ENCODE data around the gene THOC2. TPM values are rescaled to one million over a fixed set of nuclear protein-coding genes. Genes with fewer than 3 reads are reported as not detected.
"Not testable (repeated sequence)": the region's sequence is repeated elsewhere in the genome, so short reads cannot be mapped to it uniquely, and the experiment has no call there.

THOC2 gene, protein sequence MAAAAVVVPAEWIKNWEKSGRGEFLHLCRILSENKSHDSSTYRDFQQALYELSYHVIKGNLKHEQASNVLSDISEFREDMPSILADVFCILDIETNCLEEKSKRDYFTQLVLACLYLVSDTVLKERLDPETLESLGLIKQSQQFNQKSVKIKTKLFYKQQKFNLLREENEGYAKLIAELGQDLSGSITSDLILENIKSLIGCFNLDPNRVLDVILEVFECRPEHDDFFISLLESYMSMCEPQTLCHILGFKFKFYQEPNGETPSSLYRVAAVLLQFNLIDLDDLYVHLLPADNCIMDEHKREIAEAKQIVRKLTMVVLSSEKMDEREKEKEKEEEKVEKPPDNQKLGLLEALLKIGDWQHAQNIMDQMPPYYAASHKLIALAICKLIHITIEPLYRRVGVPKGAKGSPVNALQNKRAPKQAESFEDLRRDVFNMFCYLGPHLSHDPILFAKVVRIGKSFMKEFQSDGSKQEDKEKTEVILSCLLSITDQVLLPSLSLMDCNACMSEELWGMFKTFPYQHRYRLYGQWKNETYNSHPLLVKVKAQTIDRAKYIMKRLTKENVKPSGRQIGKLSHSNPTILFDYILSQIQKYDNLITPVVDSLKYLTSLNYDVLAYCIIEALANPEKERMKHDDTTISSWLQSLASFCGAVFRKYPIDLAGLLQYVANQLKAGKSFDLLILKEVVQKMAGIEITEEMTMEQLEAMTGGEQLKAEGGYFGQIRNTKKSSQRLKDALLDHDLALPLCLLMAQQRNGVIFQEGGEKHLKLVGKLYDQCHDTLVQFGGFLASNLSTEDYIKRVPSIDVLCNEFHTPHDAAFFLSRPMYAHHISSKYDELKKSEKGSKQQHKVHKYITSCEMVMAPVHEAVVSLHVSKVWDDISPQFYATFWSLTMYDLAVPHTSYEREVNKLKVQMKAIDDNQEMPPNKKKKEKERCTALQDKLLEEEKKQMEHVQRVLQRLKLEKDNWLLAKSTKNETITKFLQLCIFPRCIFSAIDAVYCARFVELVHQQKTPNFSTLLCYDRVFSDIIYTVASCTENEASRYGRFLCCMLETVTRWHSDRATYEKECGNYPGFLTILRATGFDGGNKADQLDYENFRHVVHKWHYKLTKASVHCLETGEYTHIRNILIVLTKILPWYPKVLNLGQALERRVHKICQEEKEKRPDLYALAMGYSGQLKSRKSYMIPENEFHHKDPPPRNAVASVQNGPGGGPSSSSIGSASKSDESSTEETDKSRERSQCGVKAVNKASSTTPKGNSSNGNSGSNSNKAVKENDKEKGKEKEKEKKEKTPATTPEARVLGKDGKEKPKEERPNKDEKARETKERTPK (N-terminal part only)
- total RNA-seq (2014; rRNA removed; shearing (Covaris generic)) (73.8 and 101 TPM in 2 replicates), total RNA-seq (2022) (97.3 and 99.1 TPM in 2 replicates), Bru-seq, nascent RNA (percentile 89 among the genes with signal in this experiment), BruChase-seq, experiment 1, labeled RNA remaining after a 6-hour chase (percentile 89 among the genes with signal in this experiment), BruChase-seq, experiment 2, labeled RNA remaining after a 2-hour chase (percentile 88 among the genes with signal in this experiment)
- long read RNA-seq, full-length matches to known transcripts = 17 of 150 reads
- long read RNA-seq, partial matches to known transcripts = 80 of 150 reads
- long read RNA-seq, other reads (novel, unspliced or antisense) = 53 of 150 reads

DNA sequence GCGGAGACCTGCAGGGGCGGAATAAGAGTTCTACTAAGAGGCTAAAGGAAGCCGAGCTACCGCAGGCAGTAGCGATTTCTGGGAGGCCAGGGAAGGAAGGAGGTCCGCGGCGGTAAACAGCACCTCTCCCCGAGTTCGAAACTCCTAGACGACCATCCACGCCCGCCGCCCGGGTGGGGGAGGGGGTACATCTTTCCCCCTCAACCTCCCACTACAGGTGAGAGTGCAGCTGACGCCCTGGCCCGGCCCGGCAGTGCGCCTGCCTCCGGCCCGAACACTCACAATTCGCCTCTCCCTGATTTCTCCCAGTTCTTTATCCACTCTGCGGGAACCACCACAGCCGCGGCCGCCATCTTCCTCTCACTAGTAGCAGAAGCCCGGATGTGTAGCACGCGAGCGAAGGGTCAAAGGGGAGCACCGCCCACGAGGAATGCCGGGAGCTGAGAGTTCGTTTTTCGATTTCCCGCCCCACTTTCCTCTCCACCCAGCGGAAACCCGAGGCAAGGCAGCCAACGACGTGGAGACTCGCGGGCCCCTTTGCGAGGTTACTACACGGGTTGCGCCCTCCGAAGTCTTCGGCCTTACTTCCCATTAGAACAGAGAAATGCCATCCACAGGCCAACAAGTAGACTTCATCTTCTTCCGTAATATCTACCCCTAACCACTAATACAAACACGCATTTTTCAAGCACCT, at the start of gene THOC2:
Gene THOC2 (minus strand): TSS at position 383 of the 694 bp plus-strand sequence. CDS start 30 bp downstream, at position 353.
- Histone ChIP-seq H3K9me3 (ENCODE audit: low read length) (no peaks in the 10 kb centered on the region), H3K79me2 (ENCODE audit: insufficient read depth, low read depth, low read length) (peaks cover 55% of the 10 kb centered on the region), H3K27ac (ENCODE audit: low read depth, low read length, poor library complexity, severe bottlenecking) (peak within 1 kb of the TSS; percentile 71), H3K4me2 (ENCODE audit: low read length) (peak within 1 kb of the TSS; percentile 98), H3K4me3 (ENCODE audit: low read depth, low read length, poor library complexity, severe bottlenecking) (peak within 1 kb of the TSS; percentile 100), H4K20me1 (ENCODE audit: insufficient read depth, low read length) (peaks cover 23% of the 10 kb centered on the region), H3K4me1 (ENCODE audit: insufficient read depth, low read length, poor library complexity, severe bottlenecking) (peaks cover 48% of the 10 kb centered on the region), H3K9me2 (ENCODE audit: insufficient read depth, low read length) (no peaks in the 10 kb centered on the region), H2AFZ (ENCODE audit: low read length) (peak within 1 kb of the TSS; percentile 95), H3K36me3 (ENCODE audit: insufficient read depth, low read length) (peaks cover 30% of the 10 kb centered on the region; the same call in 1 of the 2 replicates)
- TSS peak; percentile 71 for BruUV-seq (replicated peaks)
- intact Hi-C loops (cut with micrococcal nuclease; ENCODE audit: unreplicated experiment) = no loop called here
- ChIA-PET POLR2A (interaction anchor here (0.6 kb wide), 1 partner anchor 32 kb away, joined by 3 read pairs; no protein-coding TSS in a partner anchor), CTCF (ENCODE audit: unreplicated experiment) (no interaction called here)
- TF ChIP-seq, protein P1, sequence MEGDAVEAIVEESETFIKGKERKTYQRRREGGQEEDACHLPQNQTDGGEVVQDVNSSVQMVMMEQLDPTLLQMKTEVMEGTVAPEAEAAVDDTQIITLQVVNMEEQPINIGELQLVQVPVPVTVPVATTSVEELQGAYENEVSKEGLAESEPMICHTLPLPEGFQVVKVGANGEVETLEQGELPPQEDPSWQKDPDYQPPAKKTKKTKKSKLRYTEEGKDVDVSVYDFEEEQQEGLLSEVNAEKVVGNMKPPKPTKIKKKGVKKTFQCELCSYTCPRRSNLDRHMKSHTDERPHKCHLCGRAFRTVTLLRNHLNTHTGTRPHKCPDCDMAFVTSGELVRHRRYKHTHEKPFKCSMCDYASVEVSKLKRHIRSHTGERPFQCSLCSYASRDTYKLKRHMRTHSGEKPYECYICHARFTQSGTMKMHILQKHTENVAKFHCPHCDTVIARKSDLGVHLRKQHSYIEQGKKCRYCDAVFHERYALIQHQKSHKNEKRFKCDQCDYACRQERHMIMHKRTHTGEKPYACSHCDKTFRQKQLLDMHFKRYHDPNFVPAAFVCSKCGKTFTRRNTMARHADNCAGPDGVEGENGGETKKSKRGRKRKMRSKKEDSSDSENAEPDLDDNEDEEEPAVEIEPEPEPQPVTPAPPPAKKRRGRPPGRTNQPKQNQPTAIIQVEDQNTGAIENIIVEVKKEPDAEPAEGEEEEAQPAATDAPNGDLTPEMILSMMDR (conservative IDR thresholded peaks at IDR 0.05; ENCODE audit: low read length) = peak; percentile 37; the same call in 1 of the 2 replicates
- no peak for TF ChIP-seq EZH2phosphoT487 (IDR thresholded peaks at IDR 0.05; ENCODE audit: borderline replicate concordance, low read depth, low read length)
- DNase-seq (ENCODE audit: low spot score) = peak; percentile 83

DNA sequence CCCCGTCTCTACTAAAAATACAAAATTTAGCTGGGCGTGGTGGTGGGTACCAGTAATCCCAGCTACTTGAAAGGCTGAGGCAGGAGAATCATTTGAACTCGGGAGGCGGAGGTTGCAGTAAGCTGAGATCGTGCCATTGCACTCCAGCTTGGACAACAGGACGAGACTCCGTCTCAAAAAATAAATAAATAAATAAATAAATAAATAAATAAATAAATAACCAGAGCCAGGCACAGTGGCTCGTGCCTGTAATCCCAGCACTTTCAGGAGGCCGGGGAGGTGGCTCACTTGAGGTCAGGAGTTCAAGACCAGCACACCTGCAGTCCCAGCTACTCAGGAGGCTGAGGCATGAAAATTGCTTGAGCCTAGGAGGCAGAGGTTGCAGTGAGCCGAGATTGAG, 48.9 kb upstream of the THOC2 start:
- H2AFZ ChIP-seq (ENCODE audit: low read length); H3K27ac ChIP-seq (ENCODE audit: low read depth, low read length, poor library complexity, severe bottlenecking); intact Hi-C loops (cut with micrococcal nuclease; ENCODE audit: unreplicated experiment); H3K79me2 ChIP-seq (ENCODE audit: insufficient read depth, low read depth, low read length); H3K4me3 ChIP-seq (ENCODE audit: low read depth, low read length, poor library complexity, severe bottlenecking); H3K36me3 ChIP-seq (ENCODE audit: insufficient read depth, low read length); H4K20me1 ChIP-seq (ENCODE audit: insufficient read depth, low read length); DNase-seq (ENCODE audit: low spot score); POLR2A ChIA-PET; H3K4me2 ChIP-seq (ENCODE audit: low read length); BruUV-seq (replicated peaks); H3K9me3 ChIP-seq (ENCODE audit: low read length); CTCF ChIA-PET (ENCODE audit: unreplicated experiment); H3K9me2 ChIP-seq (ENCODE audit: insufficient read depth, low read length): not testable (repeated sequence)
- H3K4me1 ChIP-seq (ENCODE audit: insufficient read depth, low read length, poor library complexity, severe bottlenecking) = peaks cover 12% of the 10 kb centered on the region
